SK-N-SH (cell line): Measurements from ENCODE around the gene PRR33. TPM values are rescaled to one million over a fixed set of nuclear protein-coding genes. Genes with fewer than 3 reads are reported as not detected.

Experiments
- CTCF ChIA-PET: fragments of 300-600, 350-600 bp; formaldehyde crosslinking; extraction: SDS; loops from one replicate; lab custom pipeline; 2021; lab: Yijun Ruan, JAX
- POLR2A ChIA-PET: fragments of 350-600 bp; sonication (Branson Sonifier 250); formaldehyde crosslinking; extraction: SDS; loops from one replicate; lab custom pipeline; 2020; ENCODE audit warnings: antibody characterized with exemption, inconsistent platforms; lab: Yijun Ruan, JAX
- DNase-seq: peaks from one replicate; pipeline ENCODE4 v3.0.0; 2012
- H2AFZ ChIP-seq: fragments of 200-600 bp; sonication (generic); 2 replicates; pipeline ENCODE4 v1.8.1; 2016; ENCODE audit warnings: antibody characterized with exemption, mild to moderate bottlenecking, low read depth
- H3F3A ChIP-seq: fragments of 200-600 bp; sonication (generic); replicated peaks from 2 replicates; pipeline ENCODE3; 2016; ENCODE audit warnings: antibody characterized with exemption, mild to moderate bottlenecking; ENCODE audit not compliant: insufficient read depth
- H3K27ac ChIP-seq, 2 experiments: fragments of 200-500 bp in 1 of 2; fragments of 200-600 bp in 1 of 2; sonication (Bioruptor generic) in 1 of 2; sonication (generic), shearing (Covaris generic) in 1 of 2; 2 replicates each; pipeline versions ENCODE4 v1.5.1 to v1.6.1; 2014 to 2016; ENCODE audit warnings: low read depth in 2 of 2, inconsistent platforms in 1 of 2, low read length in 1 of 2, mild to moderate bottlenecking in 1 of 2, mixed read lengths in 1 of 2
- H3K27me3 ChIP-seq: fragments of 200-600 bp; sonication (generic), shearing (Covaris generic); 2 replicates; pipeline ENCODE4 v1.6.1; 2016; ENCODE audit warnings: mixed run types; ENCODE audit not compliant: insufficient read depth
- H3K36me3 ChIP-seq, 2 experiments: fragments of 200-500 bp in 1 of 2; fragments of 200-600 bp in 1 of 2; sonication (Bioruptor generic) in 1 of 2; sonication (generic) in 1 of 2; replicated peaks in 1 of 2; 2 replicates each; pipeline versions ENCODE3 to v1.5.1; 2014 to 2016; ENCODE audit warnings: low read length in 1 of 2, mild to moderate bottlenecking in 1 of 2; ENCODE audit not compliant: insufficient read depth in 2 of 2, control insufficient read depth in 1 of 2
- H3K4me1 ChIP-seq, 2 experiments: fragments of 200-500 bp in 1 of 2; fragments of 200-600 bp in 1 of 2; sonication (Bioruptor generic) in 1 of 2; sonication (generic), shearing (Covaris generic) in 1 of 2; 2 replicates each; pipeline versions ENCODE4 v1.5.1 to v1.6.1; 2014 to 2016; ENCODE audit warnings: low read depth in 1 of 2, low read length in 1 of 2, mixed run types in 1 of 2; ENCODE audit not compliant: insufficient read depth in 2 of 2, control insufficient read depth in 1 of 2
- H3K4me2 ChIP-seq: fragments of 200-600 bp; sonication (generic), shearing (Covaris generic); 2 replicates; pipeline ENCODE4 v1.6.1; 2017; ENCODE audit warnings: mixed run types
- H3K4me3 ChIP-seq, 2 experiments: fragments of 200-500 bp in 1 of 2; fragments of 200-600 bp in 1 of 2; sonication (Bioruptor generic) in 1 of 2; sonication (generic), shearing (Covaris generic) in 1 of 2; 2 replicates each; pipeline versions ENCODE4 v1.5.1 to v1.8.1; 2014 to 2016; ENCODE audit warnings: low read depth in 2 of 2, inconsistent platforms in 1 of 2, low read length in 1 of 2, mild to moderate bottlenecking in 1 of 2, mixed read lengths in 1 of 2, moderate library complexity in 1 of 2
- H3K79me2 ChIP-seq: fragments of 200-600 bp; sonication (generic); 2 replicates; pipeline ENCODE4 v1.8.1; 2017; ENCODE audit warnings: mild to moderate bottlenecking; ENCODE audit not compliant: insufficient read depth
- H3K9ac ChIP-seq: fragments of 200-600 bp; sonication (generic); 2 replicates; pipeline ENCODE4 v1.6.1; 2017; ENCODE audit warnings: mixed run types
- H3K9me2 ChIP-seq: fragments of 200-600 bp; sonication (generic); 2 replicates; pipeline ENCODE4 v1.6.1; 2017; ENCODE audit warnings: mixed run types
- H3K9me3 ChIP-seq: fragments of 200-600 bp; sonication (generic); 2 replicates; pipeline ENCODE4 v1.6.1; 2017; ENCODE audit warnings: mixed run types, mild to moderate bottlenecking, moderate library complexity
- H4K20me1 ChIP-seq: fragments of 200-600 bp; sonication (generic); 2 replicates; pipeline ENCODE4 v1.6.1; 2017; ENCODE audit warnings: mild to moderate bottlenecking, mixed run types; ENCODE audit not compliant: insufficient read depth
- CTCF ChIP-seq: fragments of 200-600 bp; sonication (generic); IDR thresholded peaks from 2 replicates; pipeline ENCODE4 v1.6.1; 2017; ENCODE audit warnings: antibody characterized with exemption, mild to moderate bottlenecking, moderate library complexity
- ELF1 ChIP-seq: IDR thresholded peaks from 2 replicates; pipeline ENCODE4 v1.4.0; 2012
- EZH2phosphoT487 ChIP-seq: fragments of 200-600 bp; sonication (generic); IDR thresholded peaks from 2 replicates; pipeline ENCODE4 v1.6.1; 2017; ENCODE audit warnings: low read depth, mixed run types, mild to moderate bottlenecking, antibody characterized with exemption, moderate library complexity, borderline replicate concordance
- FOXJ3 ChIP-seq: sonication (generic); formaldehyde crosslinking; IDR thresholded peaks from 2 replicates; pipeline ENCODE4 v1.5.1; 2020; ENCODE audit warnings: mild to moderate bottlenecking, missing genetic modification reagents
- FOXM1 ChIP-seq: IDR thresholded peaks from 2 replicates; pipeline ENCODE4 v1.4.0; 2012; ENCODE audit warnings: low read depth, mild to moderate bottlenecking
- GABPA ChIP-seq: IDR thresholded peaks from 2 replicates; pipeline ENCODE4 v1.4.0; 2012; ENCODE audit warnings: low read depth, mild to moderate bottlenecking
- GATA2 ChIP-seq: sonication (generic); formaldehyde crosslinking; IDR thresholded peaks from 2 replicates; pipeline ENCODE4 v1.5.0; 2020; ENCODE audit warnings: mild to moderate bottlenecking, missing genetic modification reagents
- IRF3 ChIP-seq: fragments of 150-350 bp; IDR thresholded peaks from 2 replicates; pipeline ENCODE4 v1.6.1; 2016; ENCODE audit warnings: mild to moderate bottlenecking, low read depth, low read length
- JUND ChIP-seq: IDR thresholded peaks from 2 replicates; pipeline ENCODE4 v1.4.0; 2012
- MAX ChIP-seq: IDR thresholded peaks from 2 replicates; pipeline ENCODE4 v1.4.0; 2012; ENCODE audit warnings: low read depth
- MEF2A ChIP-seq: IDR thresholded peaks from 2 replicates; pipeline ENCODE4 v1.4.0; 2012; ENCODE audit warnings: low read depth, borderline replicate concordance
- NFIC ChIP-seq: IDR thresholded peaks from 2 replicates; pipeline ENCODE4 v1.4.0; 2012; ENCODE audit warnings: borderline replicate concordance
- NRF1 ChIP-seq: IDR thresholded peaks from 2 replicates; pipeline ENCODE4 v1.6.1; 2012; ENCODE audit warnings: low read depth, mild to moderate bottlenecking, low read length
- PBX3 ChIP-seq: IDR thresholded peaks from 2 replicates; pipeline ENCODE4; 2012
- POLR2AphosphoS5 ChIP-seq: IDR thresholded peaks from 2 replicates; pipeline ENCODE4 v1.6.1; 2012; ENCODE audit warnings: low read depth, low read length
- RCOR1 ChIP-seq: fragments of 150-350 bp; IDR thresholded peaks from 2 replicates; pipeline ENCODE4 v1.6.1; 2017; ENCODE audit warnings: antibody characterized with exemption, low read length
- RFX5 ChIP-seq: IDR thresholded peaks from 2 replicates; pipeline ENCODE4 v1.6.1; 2012; ENCODE audit warnings: mild to moderate bottlenecking, improper control_type of control experiment, low read length
- RXRA ChIP-seq: IDR thresholded peaks from 2 replicates; pipeline ENCODE4 v1.4.0; 2012; ENCODE audit warnings: low read depth, mild to moderate bottlenecking, borderline replicate concordance
- SMC3 ChIP-seq: IDR thresholded peaks from 2 replicates; pipeline ENCODE4 v1.6.1; 2012; ENCODE audit warnings: low read depth, low read length, improper control_type of control experiment
- TCF12 ChIP-seq: IDR thresholded peaks from 2 replicates; pipeline ENCODE4 v1.4.0; 2012
- WGBS: methylation state at CpG from one replicate; pipeline ENCODE4 v1.1.6; 2017; ENCODE audit warnings: low lambda C conversion rate; 5-methylcytosine and 5-hydroxymethylcytosine counted together
- polyA plus RNA-seq, 3 experiments: library from polyadenylated mRNA; depleted of rRNA; stranded (reverse); fragments of >200 nt; gene quantifications; 2 replicates each; pipeline ENCODE4 v1.2.3, GENCODE V29; 2012

Gene PRR33
- polyA plus RNA-seq, 1 of the 3 experiments (the other 2 are of a cell fraction) = not detected

GRCh38 chr11:1922481-1923081, 30.9 kb upstream of the PRR33 start:
- H2AFZ ChIP-seq = no peak overlapping the region
- no peaks in the 10 kb centered on the region for H3F3A ChIP-seq
- no peak overlapping the region for H3K9ac ChIP-seq
- TF ChIP-seq JUND (no peak), PBX3 (no peak), RCOR1 (no peak), RFX5 (no peak), TCF12 (no peak), GABPA (no peak), CTCF (no peak), NRF1 (no peak), SMC3 (no peak), MEF2A (no peak), NFIC (no peak), POLR2AphosphoS5 (no peak), GATA2 (no peak), IRF3 (no peak), MAX (no peak), EZH2phosphoT487 (no peak), FOXM1 (no peak), RXRA (no peak), FOXJ3 (no peak), ELF1 (no peak)
- no peaks in the 10 kb centered on the region for H4K20me1 ChIP-seq
- no peak overlapping the region for H3K27ac ChIP-seq
- H3K79me2 ChIP-seq = no peaks in the 10 kb centered on the region
- WGBS = 79% methylated on average over 8 of the region's 14 CpGs
- POLR2A ChIA-PET = no interaction called here
- CTCF ChIA-PET = interaction anchor here (0.6 to 5.1 kb wide), 10 partner anchors 13 to 271 kb away, joined by 3 to 40 read pairs (median 3); partner anchors contain the start of gene TNNI2
- no peaks in the 10 kb centered on the region for H3K9me2 ChIP-seq
- no peaks in the 10 kb centered on the region for H3K9me3 ChIP-seq
- H3K4me1 ChIP-seq = peaks cover 0 to 15% of the 10 kb centered on the region in 2 experiments; a peak in 1 of 4 replicates
- no peak overlapping the region for H3K4me3 ChIP-seq
- H3K36me3 ChIP-seq = no peaks in the 10 kb centered on the region
- H3K27me3 ChIP-seq = no peaks in the 10 kb centered on the region
- DNase-seq = no peak
- no peak overlapping the region for H3K4me2 ChIP-seq
